Astrocyte of the cerebellum (primary cell): ENCODE results near the gene DSCAM.

Experiments used
- DNase-seq: peaks from one replicate; pipeline ENCODE4 v3.0.0-alpha.2; 2011; ENCODE audit warnings: low read depth
- H3K4me3 ChIP-seq: 2 replicates; pipeline ENCODE4 v1.5.1; 2011; ENCODE audit warnings: mild to moderate bottlenecking, low read depth, low read length, moderate library complexity
- in situ Hi-C: cut with HindIII; loops from 2 replicates; pipeline ENCODE4 v1.10.0; 2017; ENCODE audit warnings: low sequenced_read_pairs
- TF ChIP-seq, protein P1 (sequence below): IDR thresholded peaks from 2 replicates; pipeline ENCODE4 v1.5.1; 2012; ENCODE audit warnings: low read length, low read depth, moderate library complexity, mild to moderate bottlenecking; ENCODE audit errors: missing control alignments

DSCAM gene

DNA sequence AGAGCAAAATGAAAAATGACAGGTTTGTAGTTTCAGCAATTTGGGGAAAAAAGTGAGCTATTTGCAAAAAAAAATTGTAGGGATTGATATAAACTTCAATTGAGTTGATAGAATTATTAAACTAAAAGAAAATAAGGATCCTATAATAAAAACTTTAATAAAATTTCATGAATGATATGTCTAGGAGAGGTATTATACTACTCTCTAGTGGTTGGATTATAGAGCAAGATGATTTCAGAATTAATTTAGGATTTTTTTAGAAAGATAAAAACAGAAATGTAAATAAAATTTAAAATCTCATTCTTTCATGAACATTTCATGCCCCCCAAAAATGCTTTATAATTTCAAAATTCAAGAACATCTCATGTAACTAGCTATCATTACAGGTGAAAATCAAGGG, 430.4 kb downstream of the DSCAM start:
- TF ChIP-seq, protein P1, sequence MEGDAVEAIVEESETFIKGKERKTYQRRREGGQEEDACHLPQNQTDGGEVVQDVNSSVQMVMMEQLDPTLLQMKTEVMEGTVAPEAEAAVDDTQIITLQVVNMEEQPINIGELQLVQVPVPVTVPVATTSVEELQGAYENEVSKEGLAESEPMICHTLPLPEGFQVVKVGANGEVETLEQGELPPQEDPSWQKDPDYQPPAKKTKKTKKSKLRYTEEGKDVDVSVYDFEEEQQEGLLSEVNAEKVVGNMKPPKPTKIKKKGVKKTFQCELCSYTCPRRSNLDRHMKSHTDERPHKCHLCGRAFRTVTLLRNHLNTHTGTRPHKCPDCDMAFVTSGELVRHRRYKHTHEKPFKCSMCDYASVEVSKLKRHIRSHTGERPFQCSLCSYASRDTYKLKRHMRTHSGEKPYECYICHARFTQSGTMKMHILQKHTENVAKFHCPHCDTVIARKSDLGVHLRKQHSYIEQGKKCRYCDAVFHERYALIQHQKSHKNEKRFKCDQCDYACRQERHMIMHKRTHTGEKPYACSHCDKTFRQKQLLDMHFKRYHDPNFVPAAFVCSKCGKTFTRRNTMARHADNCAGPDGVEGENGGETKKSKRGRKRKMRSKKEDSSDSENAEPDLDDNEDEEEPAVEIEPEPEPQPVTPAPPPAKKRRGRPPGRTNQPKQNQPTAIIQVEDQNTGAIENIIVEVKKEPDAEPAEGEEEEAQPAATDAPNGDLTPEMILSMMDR: no peak
- in situ Hi-C loops: no loop called here
- H3K4me3 ChIP-seq: no peak overlapping the region
- no peak for DNase-seq

DNA sequence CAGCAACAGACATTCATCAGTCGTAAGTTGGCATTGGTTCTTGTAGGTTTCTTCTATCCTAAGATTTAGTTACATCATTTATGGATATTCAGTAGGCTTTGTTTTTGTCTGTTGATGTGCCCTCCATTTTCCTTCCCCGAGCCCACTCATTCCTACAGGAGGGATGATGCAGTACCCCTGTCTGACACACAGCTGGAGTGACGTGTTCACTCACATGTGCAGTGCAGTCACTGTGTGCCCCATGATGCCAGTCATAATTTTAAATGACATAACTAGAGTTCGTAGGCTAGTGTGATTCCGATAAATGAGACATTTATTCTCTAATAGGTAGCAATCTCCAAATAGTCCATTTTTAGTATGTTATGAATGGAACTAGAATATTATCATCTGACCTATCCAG, 438.4 kb downstream of the DSCAM start:
- DNase-seq: no peak
- TF ChIP-seq, protein P1: no peak
- in situ Hi-C loops: no loop called here
- no peak overlapping the region for H3K4me3 ChIP-seq

DNA sequence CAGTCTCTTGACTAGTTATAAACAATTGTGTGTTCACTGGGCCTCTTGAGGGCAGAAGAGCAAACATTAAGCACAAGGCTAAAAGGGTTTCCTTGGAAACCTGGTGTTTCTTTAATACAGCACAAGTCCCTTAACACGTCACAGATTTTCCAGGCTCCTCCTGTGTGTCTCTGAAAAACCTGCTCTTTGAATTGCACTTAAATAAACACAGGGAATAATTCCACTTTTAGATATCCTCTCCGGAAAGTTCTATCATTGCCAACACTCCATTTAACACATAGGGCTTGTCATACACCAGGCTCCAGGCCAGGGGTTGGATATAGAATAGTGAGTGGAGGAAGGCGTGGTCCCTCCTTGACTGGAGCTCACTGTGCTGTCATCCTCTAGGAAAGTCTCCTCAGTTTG, 442.6 kb downstream of the DSCAM start:
- TF ChIP-seq, protein P1: no peak
- DNase-seq: no peak
- H3K4me3 ChIP-seq: no peak overlapping the region
- in situ Hi-C loops: no loop called here

DNA sequence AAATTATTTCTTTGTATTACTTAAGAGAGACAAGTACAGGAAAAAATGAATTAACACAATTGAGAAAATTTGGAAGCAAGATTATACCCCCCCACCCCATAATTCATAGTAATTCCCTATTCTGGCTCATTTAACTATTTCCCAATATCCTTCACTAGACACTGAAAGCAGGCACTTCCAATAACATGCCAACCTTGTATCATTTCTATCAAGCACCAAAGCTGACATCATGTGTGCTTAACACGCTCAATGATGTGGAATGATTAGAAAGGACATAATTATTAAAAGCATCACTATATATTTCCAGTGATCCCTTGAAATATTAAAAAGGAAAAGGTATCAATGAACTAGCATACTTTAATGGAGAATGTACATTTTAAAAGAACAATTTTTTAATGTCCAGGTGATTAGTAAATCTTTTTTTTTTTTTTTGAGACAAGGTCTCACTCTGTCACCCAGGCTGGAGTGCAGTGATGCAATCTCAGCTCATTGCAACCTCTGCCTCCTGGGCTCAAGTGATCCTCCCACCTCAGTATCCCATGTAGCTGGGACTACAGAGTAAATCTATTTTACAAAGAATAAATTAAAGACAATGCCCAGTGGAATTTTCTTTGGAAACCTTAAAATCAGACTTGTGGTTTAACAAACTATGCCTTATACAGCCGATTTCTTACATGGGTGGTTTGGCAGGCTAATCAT, 443.9 kb downstream of the DSCAM start:
- no peak overlapping the region for H3K4me3 ChIP-seq
- in situ Hi-C loops: no loop called here
- TF ChIP-seq, protein P1: no peak
- DNase-seq: no peak

DNA sequence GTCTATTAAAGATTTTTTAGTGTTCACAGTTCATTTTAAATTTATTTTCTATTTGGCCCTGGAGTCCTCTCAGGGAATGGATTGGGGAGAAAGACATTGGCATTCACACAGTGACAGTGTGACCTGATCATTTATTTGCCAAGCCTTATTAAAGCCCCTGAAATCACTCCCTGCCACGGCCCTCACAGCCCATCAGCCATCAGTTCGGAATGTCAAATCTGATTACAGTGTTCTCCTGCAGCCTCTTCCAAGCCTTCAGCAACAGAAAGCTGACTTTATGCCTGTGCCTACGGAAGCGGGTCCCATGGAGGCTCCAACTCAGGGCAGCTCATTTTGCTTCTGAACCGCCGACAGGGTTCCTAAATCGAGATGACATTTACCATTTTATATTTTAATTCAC, 451.2 kb downstream of the DSCAM start:
- H3K4me3 ChIP-seq: no peak overlapping the region
- no peak for DNase-seq
- TF ChIP-seq, protein P1: no peak
- in situ Hi-C loops: loop anchor here (25.0 kb wide), 1 partner anchor 258 kb away; no protein-coding TSS in a partner anchor

DNA sequence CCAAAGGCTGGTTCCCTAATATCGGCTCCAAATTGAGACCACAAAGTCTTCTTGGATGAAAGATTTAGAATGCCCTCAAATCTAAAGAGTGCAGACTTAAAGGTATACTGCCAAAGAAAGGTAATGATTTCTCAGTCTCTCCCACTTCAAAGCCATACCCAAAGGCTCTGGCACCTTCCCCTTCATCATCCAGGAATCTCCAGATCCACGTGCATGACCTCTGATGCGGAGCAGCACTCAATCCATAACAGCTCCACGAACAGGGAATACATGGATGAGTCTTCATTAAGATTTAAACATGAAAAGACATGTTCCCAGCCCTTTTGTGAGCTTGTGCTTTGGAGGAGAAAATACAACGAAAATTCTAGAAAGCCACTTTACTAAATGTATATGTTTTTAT, 453.9 kb downstream of the DSCAM start:
- TF ChIP-seq, protein P1: no peak
- in situ Hi-C loops: loop anchor here (25.0 kb wide), 1 partner anchor 256 kb away; no protein-coding TSS in a partner anchor
- DNase-seq: no peak

DNA sequence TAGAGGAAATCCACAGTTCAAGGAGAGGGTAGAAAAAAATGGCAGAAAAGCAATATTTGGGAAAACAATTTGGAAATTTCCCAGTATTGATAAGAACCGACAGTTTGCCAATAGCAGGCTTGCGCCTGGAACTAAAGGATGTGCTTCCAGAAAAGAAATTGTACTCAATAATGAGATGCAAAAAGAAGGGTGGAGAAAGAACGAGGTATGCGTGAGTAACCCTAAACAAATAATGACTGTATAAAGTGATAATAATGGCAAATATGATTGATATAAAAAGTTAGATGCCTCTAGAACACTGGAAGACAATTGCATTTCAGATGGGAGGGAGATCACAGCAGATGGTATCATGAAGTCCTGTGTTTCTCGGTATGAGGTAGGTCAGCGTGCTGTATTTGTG, 458.9 kb downstream of the DSCAM start:
- TF ChIP-seq, protein P1: no peak
- DNase-seq: no peak
- in situ Hi-C loops: loop anchor here (25.0 kb wide), 1 partner anchor 251 kb away; no protein-coding TSS in a partner anchor
- no peak overlapping the region for H3K4me3 ChIP-seq

More for the DNA sequence above, 453.9 kb downstream of the DSCAM start:
- H3K4me3 ChIP-seq: no peak overlapping the region
